Chondrocyte (in vitro differentiated cells): ENCODE measurements around the gene NSG1. TPM values are rescaled to one million over a fixed set of nuclear protein-coding genes. Genes with fewer than 3 reads are reported as not detected.
"Not testable (repeated sequence)": the region's sequence is repeated elsewhere in the genome, so short reads cannot be mapped to it uniquely, and the experiment has no call there.

Experiments used
- DNase-seq: peaks from one replicate; pipeline ENCODE4 v3.0.0; 2021; ENCODE audit warnings: mixed read lengths, low spot score
- H3K27ac Mint-ChIP-seq: one replicate; pipeline ENCODE4 v1.8.0; 2021; ENCODE audit warnings: mild to moderate bottlenecking, moderate library complexity, mixed read lengths; ENCODE audit not compliant: unreplicated experiment
- H3K27me3 Mint-ChIP-seq: 2 replicates; pipeline ENCODE4 v1.8.0; 2021; ENCODE audit warnings: low read depth, mixed read lengths
- H3K36me3 Mint-ChIP-seq: 2 replicates; pipeline ENCODE4 v1.8.0; 2021; ENCODE audit warnings: low read depth, mixed read lengths
- H3K4me1 Mint-ChIP-seq: 2 replicates; pipeline ENCODE4 v1.8.0; 2021; ENCODE audit warnings: low read depth, mild to moderate bottlenecking, mixed read lengths
- H3K4me3 Mint-ChIP-seq: one replicate; pipeline ENCODE4 v1.8.0; 2021; ENCODE audit warnings: mild to moderate bottlenecking, moderate library complexity, mixed read lengths; ENCODE audit not compliant: unreplicated experiment
- H3K9me3 Mint-ChIP-seq: 2 replicates; pipeline ENCODE4 v1.8.0; 2021; ENCODE audit warnings: low read depth, mixed read lengths
- CTCF ChIP-seq: fragments of 200-600 bp; sonication (generic); IDR thresholded peaks from 2 replicates; pipeline ENCODE4 v1.5.0; 2021; ENCODE audit warnings: antibody characterized with exemption, mild to moderate bottlenecking, moderate library complexity
- total RNA-seq: library from RNA; stranded (reverse); gene quantifications from 3 replicates; pipeline ENCODE4 v1.2.1, GENCODE V29; 2021

The NSG1 gene
- total RNA-seq, 1 donor from 2014 or later = 0.42 TPM

DNA sequence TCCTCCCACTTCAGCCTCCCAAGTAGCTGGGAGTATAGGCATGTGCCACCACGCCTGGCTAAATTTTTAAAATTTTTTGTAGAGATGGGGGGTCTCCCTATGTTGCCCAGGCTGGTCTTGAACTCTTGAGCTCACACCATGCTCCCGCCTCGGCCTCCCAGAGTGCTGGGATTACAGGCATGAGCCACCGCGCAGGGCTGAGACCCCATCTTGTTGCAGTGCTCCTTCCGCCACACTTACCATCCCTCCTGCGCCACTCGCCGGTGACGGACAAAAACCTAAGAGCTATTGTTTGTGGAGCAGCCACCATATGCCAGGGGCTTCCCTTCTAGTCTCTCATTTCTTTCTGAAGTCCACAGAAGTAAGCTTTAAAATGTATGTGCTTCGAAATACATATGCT, 34.5 kb downstream of the NSG1 start:
- no peak overlapping the region for H3K4me3 Mint-ChIP-seq
- peaks cover 26% of the 10 kb centered on the region for H3K36me3 Mint-ChIP-seq
- H3K27me3 Mint-ChIP-seq = no peaks in the 10 kb centered on the region
- H3K9me3 Mint-ChIP-seq = no peaks in the 10 kb centered on the region
- H3K4me1 Mint-ChIP-seq = no peaks in the 10 kb centered on the region
- DNase-seq = peak; percentile 60
- no peak for TF ChIP-seq CTCF
- H3K27ac Mint-ChIP-seq = no peak overlapping the region

GRCh38 chr4:4422117-4422516, 35.2 kb downstream of the NSG1 start:
- H3K4me3 Mint-ChIP-seq, H3K4me1 Mint-ChIP-seq, H3K9me3 Mint-ChIP-seq, H3K27ac Mint-ChIP-seq, H3K27me3 Mint-ChIP-seq: not testable (repeated sequence)
- H3K36me3 Mint-ChIP-seq = peaks cover 30% of the 10 kb centered on the region
- peak; percentile 44 for DNase-seq

GRCh38 chr4:4422856-4423499, 36.1 kb downstream of the NSG1 start:
- Mint-ChIP-seq H3K27me3 (no peaks in the 10 kb centered on the region), H3K4me3 (no peak overlapping the region), H3K36me3 (peaks cover 28% of the 10 kb centered on the region), H3K27ac (no peak overlapping the region), H3K4me1 (no peaks in the 10 kb centered on the region), H3K9me3 (no peaks in the 10 kb centered on the region)
- TF ChIP-seq CTCF = no peak
- peak; percentile 59 for DNase-seq

DNA sequence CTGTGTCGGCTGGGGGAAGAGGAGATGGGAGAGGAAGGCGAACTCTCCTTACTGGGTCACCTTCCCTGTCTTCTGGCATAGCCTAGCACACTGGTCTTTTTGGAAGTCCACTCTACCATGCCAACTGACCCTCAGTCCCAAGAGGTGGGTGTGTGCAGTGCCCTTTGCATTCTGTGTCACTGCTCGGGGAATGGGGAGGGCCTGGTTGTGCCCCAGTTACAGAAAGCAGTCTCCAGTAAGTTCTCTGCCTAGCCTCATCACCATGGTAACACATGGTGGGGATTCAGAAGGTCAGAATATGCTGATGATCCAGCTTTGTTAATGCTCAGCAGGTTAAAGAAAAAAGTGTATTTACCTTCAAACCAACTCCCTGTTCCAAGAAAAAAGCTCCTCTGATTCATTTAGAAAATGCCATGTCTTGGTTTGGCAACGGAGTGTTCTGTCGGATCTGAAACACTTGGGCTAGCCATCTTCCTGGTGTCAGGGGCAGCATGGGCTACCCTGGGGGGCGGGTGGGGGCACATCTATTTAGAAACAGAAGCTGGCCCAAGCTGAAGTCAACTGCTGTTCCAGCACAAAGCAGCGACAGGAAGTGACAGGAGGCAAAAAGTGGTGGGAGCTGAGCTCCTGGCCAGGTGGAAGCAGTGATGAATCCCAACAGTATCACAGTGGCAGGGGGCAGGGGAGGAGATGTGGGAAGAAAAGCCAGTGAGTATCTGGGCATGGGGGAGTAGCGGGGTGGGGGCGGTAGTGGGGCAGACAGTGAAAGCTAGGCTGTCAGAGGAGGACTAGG, 37.0 kb downstream of the NSG1 start:
- no peaks in the 10 kb centered on the region for H3K4me1 Mint-ChIP-seq
- no peak overlapping the region for H3K4me3 Mint-ChIP-seq
- peaks cover 23% of the 10 kb centered on the region for H3K36me3 Mint-ChIP-seq
- H3K27ac Mint-ChIP-seq = no peak overlapping the region
- TF ChIP-seq CTCF = no peak
- H3K27me3 Mint-ChIP-seq = no peaks in the 10 kb centered on the region
- no peaks in the 10 kb centered on the region for H3K9me3 Mint-ChIP-seq
- no peak for DNase-seq

DNA sequence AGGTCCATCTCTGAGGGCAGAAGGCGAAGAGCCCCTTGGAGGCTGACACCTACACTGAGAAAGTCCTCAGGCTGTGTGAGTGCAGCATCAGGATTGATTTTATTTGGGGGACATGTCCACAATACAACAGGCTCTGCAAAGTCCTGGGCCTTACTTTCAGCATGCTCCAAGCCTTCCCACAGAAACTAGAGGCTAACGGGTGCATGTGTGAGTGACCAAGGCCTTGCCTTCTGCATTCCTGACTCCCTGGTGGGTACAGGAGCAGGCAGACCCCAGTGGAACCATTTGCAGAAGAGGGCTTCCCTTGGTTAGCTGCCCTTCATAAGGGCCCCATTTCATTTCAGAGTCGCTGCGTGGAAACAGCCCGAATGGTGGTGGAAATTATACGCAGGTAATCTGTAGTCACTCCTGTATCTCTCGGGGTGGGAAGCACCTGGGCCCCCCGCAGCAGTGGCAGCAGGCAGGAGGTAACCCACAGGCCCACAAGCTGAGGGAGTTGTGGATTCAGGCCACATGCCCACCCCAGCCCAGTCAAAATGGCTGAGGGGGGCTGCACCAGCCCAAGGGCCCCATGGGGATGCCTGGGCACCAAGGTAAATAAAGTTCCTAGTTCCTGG, 37.7 kb downstream of the NSG1 start:
- Mint-ChIP-seq H3K9me3 (no peaks in the 10 kb centered on the region), H3K27ac (no peak overlapping the region), H3K36me3 (peaks cover 19% of the 10 kb centered on the region), H3K27me3 (no peaks in the 10 kb centered on the region), H3K4me1 (no peaks in the 10 kb centered on the region), H3K4me3 (no peak overlapping the region)
- DNase-seq = no peak
- TF ChIP-seq CTCF = no peak
